ENCODE data around the gene ST8SIA6.
"Not testable (repeated sequence)": the region's sequence is repeated elsewhere in the genome, so short reads cannot be mapped to it uniquely, and the experiment has no call there.

ST8SIA6 gene

GRCh38 chr10:17443707-17444387 is 10.5 kb downstream of the ST8SIA6 start:
- Histone ChIP-seq H3F3A (ENCODE audit: insufficient read depth, low read length) (no peaks in the 10 kb centered on the region), H2AFZ (ENCODE audit: low read length) (no peak overlapping the region), H3K27me3 (replicated peaks; ENCODE audit: insufficient read depth, low read length) (no peaks in the 10 kb centered on the region), H4K20me1 (ENCODE audit: insufficient read depth, low read length) (no peaks in the 10 kb centered on the region), H3K4me1 (ENCODE audit: low read length) (no peaks in the 10 kb centered on the region), H3K4me3 (ENCODE audit: low read length) (no peak overlapping the region), H3K79me2 (ENCODE audit: low read length) (no peaks in the 10 kb centered on the region), H3K9me2 (replicated peaks; ENCODE audit: insufficient read depth, low read length) (no peaks in the 10 kb centered on the region), H3K9me3 (replicated peaks; ENCODE audit: insufficient read depth, low read length) (no peaks in the 10 kb centered on the region), H3K36me3 (replicated peaks; ENCODE audit: insufficient read depth, low read length) (no peaks in the 10 kb centered on the region), H3K27ac (ENCODE audit: low read length) (no peak overlapping the region), H3K4me2 (ENCODE audit: low read depth, low read length) (no peak overlapping the region), H3K9ac (ENCODE audit: low read length) (no peak overlapping the region)
- TF ChIP-seq EZH2phosphoT487 (IDR thresholded peaks at IDR 0.05; ENCODE audit: low read length) = no peak
- TF ChIP-seq EZH2 (optimal IDR thresholded peaks at IDR 0.05; ENCODE audit: low read depth, low read length) = no peak
- TF ChIP-seq, protein P1, sequence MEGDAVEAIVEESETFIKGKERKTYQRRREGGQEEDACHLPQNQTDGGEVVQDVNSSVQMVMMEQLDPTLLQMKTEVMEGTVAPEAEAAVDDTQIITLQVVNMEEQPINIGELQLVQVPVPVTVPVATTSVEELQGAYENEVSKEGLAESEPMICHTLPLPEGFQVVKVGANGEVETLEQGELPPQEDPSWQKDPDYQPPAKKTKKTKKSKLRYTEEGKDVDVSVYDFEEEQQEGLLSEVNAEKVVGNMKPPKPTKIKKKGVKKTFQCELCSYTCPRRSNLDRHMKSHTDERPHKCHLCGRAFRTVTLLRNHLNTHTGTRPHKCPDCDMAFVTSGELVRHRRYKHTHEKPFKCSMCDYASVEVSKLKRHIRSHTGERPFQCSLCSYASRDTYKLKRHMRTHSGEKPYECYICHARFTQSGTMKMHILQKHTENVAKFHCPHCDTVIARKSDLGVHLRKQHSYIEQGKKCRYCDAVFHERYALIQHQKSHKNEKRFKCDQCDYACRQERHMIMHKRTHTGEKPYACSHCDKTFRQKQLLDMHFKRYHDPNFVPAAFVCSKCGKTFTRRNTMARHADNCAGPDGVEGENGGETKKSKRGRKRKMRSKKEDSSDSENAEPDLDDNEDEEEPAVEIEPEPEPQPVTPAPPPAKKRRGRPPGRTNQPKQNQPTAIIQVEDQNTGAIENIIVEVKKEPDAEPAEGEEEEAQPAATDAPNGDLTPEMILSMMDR (IDR thresholded peaks at IDR 0.05; ENCODE audit: low read length) = no peak
- no peak for DNase-seq

- no peaks in the 10 kb centered on the region for H3F3A ChIP-seq (ENCODE audit: insufficient read depth, low read length)
- no peak overlapping the region for H2AFZ ChIP-seq (ENCODE audit: low read length)
- no peak overlapping the region for H3K27ac ChIP-seq (ENCODE audit: low read length)
- DNase-seq = no peak
- H3K79me2 ChIP-seq (ENCODE audit: low read length) = no peaks in the 10 kb centered on the region
- no peaks in the 10 kb centered on the region for H3K27me3 ChIP-seq (replicated peaks; ENCODE audit: insufficient read depth, low read length)
- H3K9me2 ChIP-seq (replicated peaks; ENCODE audit: insufficient read depth, low read length) = no peaks in the 10 kb centered on the region
- no peak overlapping the region for H3K4me2 ChIP-seq (ENCODE audit: low read depth, low read length)
- no peak overlapping the region for H3K4me3 ChIP-seq (ENCODE audit: low read length)
- no peaks in the 10 kb centered on the region for H4K20me1 ChIP-seq (ENCODE audit: insufficient read depth, low read length)
- H3K36me3 ChIP-seq (replicated peaks; ENCODE audit: insufficient read depth, low read length) = no peaks in the 10 kb centered on the region
- no peaks in the 10 kb centered on the region for H3K4me1 ChIP-seq (ENCODE audit: low read length)
- TF ChIP-seq, protein P1 (IDR thresholded peaks at IDR 0.05; ENCODE audit: low read length) = no peak
- H3K9ac ChIP-seq (ENCODE audit: low read length) = no peak overlapping the region
- H3K9me3 ChIP-seq (replicated peaks; ENCODE audit: insufficient read depth, low read length) = no peaks in the 10 kb centered on the region
Observed at GRCh38 chr10:17438583-17438982, 15.8 kb downstream of the ST8SIA6 start.

- H3K9me3 ChIP-seq (replicated peaks; ENCODE audit: insufficient read depth, low read length); H3K4me2 ChIP-seq (ENCODE audit: low read depth, low read length); H3K4me3 ChIP-seq (ENCODE audit: low read length); H2AFZ ChIP-seq (ENCODE audit: low read length); DNase-seq; H3K4me1 ChIP-seq (ENCODE audit: low read length); H3K27me3 ChIP-seq (replicated peaks; ENCODE audit: insufficient read depth, low read length); H3K36me3 ChIP-seq (replicated peaks; ENCODE audit: insufficient read depth, low read length); H3K27ac ChIP-seq (ENCODE audit: low read length); H3K9me2 ChIP-seq (replicated peaks; ENCODE audit: insufficient read depth, low read length); H3K9ac ChIP-seq (ENCODE audit: low read length); H4K20me1 ChIP-seq (ENCODE audit: insufficient read depth, low read length); H3F3A ChIP-seq (ENCODE audit: insufficient read depth, low read length); H3K79me2 ChIP-seq (ENCODE audit: low read length): not testable (repeated sequence)
Observed at GRCh38 chr10:17436578-17436977, 17.8 kb downstream of the ST8SIA6 start.

DNA sequence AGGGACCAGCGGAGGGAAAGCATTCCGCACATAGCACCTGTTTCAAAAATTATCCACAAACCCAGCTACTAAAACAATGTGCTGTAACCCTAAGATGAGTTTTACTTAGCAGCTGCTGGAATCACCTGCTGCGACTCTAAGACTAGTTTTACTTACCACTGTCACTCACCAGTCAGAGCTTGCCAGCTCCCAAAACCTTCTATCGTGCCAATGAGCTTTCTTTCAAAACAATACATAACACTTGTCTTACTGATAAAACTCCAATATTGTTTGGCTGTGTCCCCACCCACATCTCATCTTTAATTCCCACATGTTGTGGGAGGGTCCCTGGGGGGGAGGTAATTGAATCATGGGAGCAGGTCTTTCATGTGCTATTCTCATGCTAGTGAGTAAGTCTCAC is 18.4 kb downstream of the ST8SIA6 start:
- no peaks in the 10 kb centered on the region for H3K27me3 ChIP-seq (replicated peaks; ENCODE audit: insufficient read depth, low read length)
- no peaks in the 10 kb centered on the region for H4K20me1 ChIP-seq (ENCODE audit: insufficient read depth, low read length)
- no peak overlapping the region for H3K27ac ChIP-seq (ENCODE audit: low read length)
- H3K4me2 ChIP-seq (ENCODE audit: low read depth, low read length) = no peak overlapping the region
- H3K9me2 ChIP-seq (replicated peaks; ENCODE audit: insufficient read depth, low read length) = no peaks in the 10 kb centered on the region
- no peak for DNase-seq
- no peaks in the 10 kb centered on the region for H3F3A ChIP-seq (ENCODE audit: insufficient read depth, low read length)
- H3K4me1 ChIP-seq (ENCODE audit: low read length) = no peaks in the 10 kb centered on the region
- H2AFZ ChIP-seq (ENCODE audit: low read length) = no peak overlapping the region
- H3K9ac ChIP-seq (ENCODE audit: low read length) = no peak overlapping the region
- H3K4me3 ChIP-seq (ENCODE audit: low read length) = no peak overlapping the region
- no peaks in the 10 kb centered on the region for H3K36me3 ChIP-seq (replicated peaks; ENCODE audit: insufficient read depth, low read length)
- no peaks in the 10 kb centered on the region for H3K9me3 ChIP-seq (replicated peaks; ENCODE audit: insufficient read depth, low read length)
- TF ChIP-seq, protein P1 (IDR thresholded peaks at IDR 0.05; ENCODE audit: low read length) = no peak
- TF ChIP-seq EZH2phosphoT487 (IDR thresholded peaks at IDR 0.05; ENCODE audit: low read length) (no peak), EZH2 (optimal IDR thresholded peaks at IDR 0.05; ENCODE audit: low read depth, low read length) (no peak)
- H3K79me2 ChIP-seq (ENCODE audit: low read length) = no peaks in the 10 kb centered on the region

Data from MM.1S (cell line).